GM19351 (cell line): ENCODE data around the gene SOX1.

Experiments
- ATAC-seq: cut with Tn5 transposase; IDR thresholded peaks from one replicate; pipeline ENCODE4 v1.9.1; 2021; ENCODE audit warnings: mild to moderate bottlenecking, moderate library complexity; ENCODE audit not compliant: unreplicated experiment

The SOX1 gene

GRCh38 chr13:112058519-112058873 lies 8.5 kb upstream of the SOX1 start:
- no peak for ATAC-seq

- no peak for ATAC-seq
Measured at GRCh38 chr13:112058941-112059340, 8.0 kb upstream of the SOX1 start.

GRCh38 chr13:112059457-112060281 lies 7.3 kb upstream of the SOX1 start:
- ATAC-seq, result no peak

GRCh38 chr13:112060282-112060830 lies 6.6 kb upstream of the SOX1 start:
- no peak for ATAC-seq

GRCh38 chr13:112060899-112061366 lies 6.0 kb upstream of the SOX1 start:
- no peak for ATAC-seq

DNA sequence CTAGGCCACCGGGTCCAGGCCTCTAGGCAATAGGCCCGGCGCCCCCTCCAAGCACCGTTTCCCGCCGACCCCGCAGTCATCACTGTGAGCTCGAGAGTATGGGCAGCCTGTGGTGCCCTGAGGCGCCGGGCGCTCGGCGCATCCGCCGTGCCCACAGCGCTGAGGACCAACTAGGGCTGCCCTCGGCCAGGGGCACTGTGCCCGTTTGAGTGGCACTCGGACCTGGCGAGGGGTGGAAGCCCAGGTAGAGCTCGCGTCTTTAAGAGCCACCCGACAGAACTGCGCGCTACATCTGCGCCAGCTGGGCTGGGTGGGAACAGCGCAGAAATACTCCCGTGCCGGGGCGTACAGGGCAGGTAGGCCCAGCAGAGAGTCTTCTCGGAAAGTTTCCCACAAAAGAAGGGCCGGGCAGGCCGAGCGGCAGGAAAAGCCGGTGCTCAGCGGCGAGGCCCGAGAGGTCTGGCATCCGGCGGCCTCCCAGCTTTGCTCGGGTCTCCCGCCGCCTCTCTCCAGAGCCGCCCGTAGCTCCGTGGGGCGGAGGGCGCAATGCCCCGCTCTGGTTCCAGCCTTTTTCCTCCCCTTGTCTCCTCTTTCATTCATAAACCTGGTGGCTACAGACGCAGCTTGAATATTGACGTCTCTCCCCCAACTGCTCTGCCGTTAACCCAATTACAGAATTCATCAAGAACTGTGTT lies 5.4 kb upstream of the SOX1 start:
- no peak for ATAC-seq

- no peak for ATAC-seq
Measured at GRCh38 chr13:112062072-112062567, 4.8 kb upstream of the SOX1 start.

DNA sequence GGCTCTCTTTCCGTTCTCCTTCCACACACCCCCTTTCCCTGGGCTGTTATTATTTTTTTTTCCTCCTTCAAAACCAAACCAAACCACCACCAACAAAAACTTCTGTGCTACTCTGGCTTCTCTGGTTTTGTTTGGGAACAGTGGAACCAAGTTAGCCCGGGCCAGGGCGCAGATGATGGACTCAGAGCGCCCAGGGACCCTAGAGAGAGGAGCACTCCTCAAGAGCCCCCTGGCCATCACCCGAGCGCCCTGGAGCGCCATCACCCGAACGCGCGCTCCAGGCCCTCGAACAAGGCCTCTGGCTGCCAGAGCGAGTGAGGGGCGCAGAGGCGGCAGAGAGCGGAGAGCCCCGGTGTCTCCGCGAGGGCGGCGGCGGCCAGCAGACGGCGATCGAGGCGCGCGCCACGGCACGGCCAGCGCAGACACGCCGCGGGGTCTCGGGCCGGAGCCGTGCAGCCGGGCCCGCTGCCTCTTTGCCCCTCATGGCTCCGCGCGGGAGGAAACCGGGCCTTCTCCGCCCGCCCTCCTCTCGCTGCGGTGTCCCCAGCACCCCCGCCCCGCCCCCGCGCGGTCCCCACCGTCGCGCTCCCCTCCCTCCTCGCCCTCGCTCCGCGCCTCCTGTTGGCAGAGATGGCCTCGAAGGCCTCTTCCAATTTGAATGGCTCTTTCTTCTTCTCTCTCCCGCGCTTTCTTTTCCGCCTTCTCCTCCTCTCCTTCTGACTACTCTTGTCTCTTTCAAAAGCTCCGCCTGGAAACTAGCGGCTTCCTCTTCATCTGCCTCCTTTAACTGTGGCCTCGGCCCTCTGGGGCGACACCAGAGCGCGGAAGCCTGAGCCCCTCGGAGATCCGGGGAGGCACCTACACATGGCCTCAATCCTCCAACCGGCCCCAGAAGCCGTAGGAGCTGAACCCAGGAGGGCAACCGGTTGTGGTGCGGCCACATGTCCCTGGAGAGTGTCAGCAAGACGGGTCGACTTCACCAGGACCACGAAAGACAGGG lies 4.1 kb upstream of the SOX1 start:
- ATAC-seq, result no peak

GRCh38 chr13:112063807-112064206 lies 3.1 kb upstream of the SOX1 start:
- ATAC-seq, result no peak

DNA sequence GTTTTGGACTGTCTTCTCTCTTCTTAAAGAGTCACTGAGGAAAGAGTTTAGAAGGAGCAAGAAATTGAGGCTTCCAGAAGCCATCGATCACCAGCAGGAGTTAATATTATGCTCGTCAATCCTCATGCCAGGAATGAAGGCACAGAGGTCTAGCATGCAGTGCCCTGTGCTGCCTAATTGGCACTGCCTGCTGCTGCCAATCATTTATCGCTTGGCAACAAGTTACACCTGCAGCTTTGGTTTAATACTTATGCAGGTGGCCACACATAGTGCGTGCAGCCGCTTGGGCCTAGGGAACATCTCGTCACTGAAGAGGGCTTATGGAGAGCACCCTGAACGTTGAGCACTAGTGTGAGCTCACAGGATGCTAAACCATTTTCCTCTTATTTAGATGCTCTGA lies 2.7 kb upstream of the SOX1 start:
- no peak for ATAC-seq

- ATAC-seq, result no peak
Measured at GRCh38 chr13:112065521-112065866, 1.5 kb upstream of the SOX1 start.

DNA sequence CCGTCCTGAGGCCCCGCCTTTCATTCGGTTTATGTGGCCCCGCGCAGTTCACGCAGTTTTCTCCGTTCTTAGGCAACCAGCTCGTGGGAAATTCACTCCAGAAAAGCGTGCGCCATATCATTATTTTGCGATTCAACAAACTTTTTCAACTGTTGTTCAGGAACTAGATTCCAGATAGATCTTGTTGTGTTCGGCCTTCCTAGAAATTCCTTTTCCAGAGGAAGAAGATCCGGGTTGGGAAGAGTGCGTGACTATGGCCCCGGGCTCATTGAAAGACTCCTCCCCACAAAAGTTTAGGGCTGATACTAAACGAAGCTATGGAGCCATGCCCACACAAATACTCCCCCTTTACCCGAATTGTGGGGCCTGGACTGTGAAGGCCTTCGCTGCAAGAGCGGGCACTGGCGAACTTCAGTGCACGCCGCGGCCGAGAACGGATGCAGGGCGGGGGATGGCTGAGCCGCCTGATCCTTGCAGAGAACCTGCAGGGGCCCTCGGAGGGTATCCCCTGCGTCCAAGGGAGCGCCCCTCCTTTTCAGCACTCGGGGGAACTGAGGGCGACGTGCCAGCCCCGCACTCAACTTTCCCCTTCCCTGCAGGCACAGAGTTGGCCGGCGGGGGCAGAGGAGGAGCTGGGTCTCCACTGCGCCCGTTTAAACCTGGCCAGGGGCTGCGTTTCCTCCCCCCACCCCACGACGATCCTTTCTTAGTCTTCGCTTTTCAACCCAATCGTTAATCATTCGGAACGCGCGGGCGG lies 904 bp upstream of the SOX1 start:
- no peak for ATAC-seq

DNA sequence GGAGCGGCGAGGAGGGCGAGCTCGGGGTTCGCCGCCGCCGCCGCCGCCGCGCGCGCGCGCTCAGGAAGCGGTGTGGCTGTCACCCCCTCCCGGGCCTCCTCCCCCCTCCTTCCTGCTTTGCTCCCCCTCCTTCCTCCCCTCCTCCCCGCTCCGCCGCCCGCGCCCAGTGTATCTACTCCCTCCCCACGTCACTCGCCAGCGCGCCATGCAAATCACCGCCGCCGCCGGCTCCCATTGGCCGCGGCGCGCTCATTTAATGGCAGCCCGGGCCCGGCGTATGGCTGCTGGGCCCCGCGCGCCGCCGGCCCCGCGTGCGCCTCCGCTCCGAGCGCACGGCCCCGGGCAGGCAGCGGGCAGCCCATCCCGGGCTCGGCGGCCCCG lies 335 bp upstream of the SOX1 start:
- no peak for ATAC-seq

- ATAC-seq, result no peak
Measured at GRCh38 chr13:112067871-112068539, 1.1 kb downstream of the SOX1 start.

DNA sequence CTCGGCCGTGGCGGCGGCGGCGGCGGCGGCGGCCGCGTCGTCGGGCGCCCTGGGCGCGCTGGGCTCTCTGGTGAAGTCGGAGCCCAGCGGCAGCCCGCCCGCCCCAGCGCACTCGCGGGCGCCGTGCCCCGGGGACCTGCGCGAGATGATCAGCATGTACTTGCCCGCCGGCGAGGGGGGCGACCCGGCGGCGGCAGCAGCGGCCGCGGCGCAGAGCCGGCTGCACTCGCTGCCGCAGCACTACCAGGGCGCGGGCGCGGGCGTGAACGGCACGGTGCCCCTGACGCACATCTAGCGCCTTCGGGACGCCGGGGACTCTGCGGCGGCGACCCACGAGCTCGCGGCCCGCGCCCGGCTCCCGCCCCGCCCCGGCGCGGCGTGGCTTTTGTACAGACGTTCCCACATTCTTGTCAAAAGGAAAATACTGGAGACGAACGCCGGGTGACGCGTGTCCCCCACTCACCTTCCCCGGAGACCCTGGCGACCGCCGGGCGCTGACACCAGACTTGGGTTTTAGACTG lies 1.7 kb downstream of the SOX1 start:
- no peak for ATAC-seq

- no peak for ATAC-seq
Measured at GRCh38 chr13:112069061-112069844, 2.3 kb downstream of the SOX1 start.

DNA sequence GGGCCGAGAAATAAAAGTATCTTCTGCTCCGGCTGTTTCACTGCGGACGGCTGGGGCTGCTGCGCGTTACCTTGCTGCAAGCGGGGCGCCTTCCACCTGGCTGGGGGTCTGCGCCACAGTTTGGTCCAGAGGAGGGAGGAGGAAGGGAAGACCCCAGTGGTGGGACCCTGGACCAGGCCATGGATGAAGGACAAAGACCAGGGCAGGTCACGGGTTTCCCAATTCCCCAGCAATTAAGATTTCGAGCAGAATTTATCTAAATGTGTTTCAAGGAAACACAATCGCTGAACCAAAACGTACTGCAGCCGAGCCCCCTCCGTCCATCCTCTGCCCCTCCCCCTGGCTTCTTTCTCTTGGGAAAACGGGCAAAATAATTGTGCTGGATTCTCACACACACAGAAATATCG lies 2.9 kb downstream of the SOX1 start:
- ATAC-seq, result no peak

DNA sequence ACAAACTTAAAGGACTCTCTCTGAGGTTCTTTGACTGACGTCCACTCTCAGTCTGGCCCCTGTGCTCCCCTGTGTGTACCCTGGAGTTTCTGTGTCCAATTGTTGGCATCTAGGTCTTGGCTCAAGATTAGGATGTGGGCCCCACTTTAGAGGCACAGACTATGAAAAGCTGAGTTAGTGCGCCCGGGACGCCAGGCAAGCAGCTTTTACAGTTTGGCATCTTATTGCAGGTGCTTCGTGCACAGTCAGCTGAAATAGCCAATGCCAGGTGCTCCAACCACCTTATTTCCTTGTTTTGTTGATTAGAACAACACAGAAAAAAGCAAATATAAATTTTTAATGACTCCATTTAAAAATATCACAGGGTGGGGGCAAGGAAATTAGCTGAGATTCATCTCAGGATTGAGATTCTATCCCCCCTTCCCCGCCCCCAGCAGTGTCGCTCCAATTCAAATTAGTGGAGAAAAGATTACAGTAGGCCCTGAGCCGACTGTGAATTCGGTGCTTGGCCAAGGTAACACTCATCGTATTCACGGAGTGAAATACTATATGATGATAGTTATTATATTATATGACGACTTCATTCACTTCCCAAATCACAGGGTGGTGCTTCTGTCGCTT lies 4.3 kb downstream of the SOX1 start:
- ATAC-seq, result no peak
